Measurements from ENCODE around the gene PBX4.
A peak's percentile ranks its signal among the peaks of the same experiment; 100 is the strongest.

Gene PBX4

GRCh38 chr19:19615086-19615485, 3.4 kb downstream of the PBX4 start:
- Histone ChIP-seq H3K36me3 (ENCODE audit: control insufficient read depth in 2 of 2, insufficient read depth in 1 of 2, low read length in 2 of 2) (no peaks in the 10 kb centered on the region), H3K9me3 (ENCODE audit: control insufficient read depth, insufficient read depth, low read depth, low read length) (no peaks in the 10 kb centered on the region), H3K27ac (ENCODE audit: extremely low read depth, low read depth, low read length) (no peak overlapping the region), H3K4me1 (ENCODE audit: control insufficient read depth, insufficient read depth, low read length) (no peaks in the 10 kb centered on the region), H3K4me3 (ENCODE audit: low read depth, low read length) (no peak overlapping the region)
- ChIA-PET POLR2A (no interaction called here), CTCF (interaction anchor here (0.7 kb wide), 1 partner anchor 85 kb away, joined by 5 read pairs; no protein-coding TSS in a partner anchor)
- TF ChIP-seq ZNF335 (tag by site-specific recombination; conservative IDR thresholded peaks at IDR 0.05) (peak; percentile 48), ZNF580 (tag by site-specific recombination; IDR thresholded peaks at IDR 0.05) (no peak), ZNF837 (tag by site-specific recombination; IDR thresholded peaks at IDR 0.05) (no peak), PRDM1 (tag by site-specific recombination; IDR thresholded peaks at IDR 0.05) (0 out of 2 replicates have a peak, but pooled peaks have one; percentile 7), ZNF37A (tag by site-specific recombination; IDR thresholded peaks at IDR 0.05) (no peak)
- TF ChIP-seq, protein P1, sequence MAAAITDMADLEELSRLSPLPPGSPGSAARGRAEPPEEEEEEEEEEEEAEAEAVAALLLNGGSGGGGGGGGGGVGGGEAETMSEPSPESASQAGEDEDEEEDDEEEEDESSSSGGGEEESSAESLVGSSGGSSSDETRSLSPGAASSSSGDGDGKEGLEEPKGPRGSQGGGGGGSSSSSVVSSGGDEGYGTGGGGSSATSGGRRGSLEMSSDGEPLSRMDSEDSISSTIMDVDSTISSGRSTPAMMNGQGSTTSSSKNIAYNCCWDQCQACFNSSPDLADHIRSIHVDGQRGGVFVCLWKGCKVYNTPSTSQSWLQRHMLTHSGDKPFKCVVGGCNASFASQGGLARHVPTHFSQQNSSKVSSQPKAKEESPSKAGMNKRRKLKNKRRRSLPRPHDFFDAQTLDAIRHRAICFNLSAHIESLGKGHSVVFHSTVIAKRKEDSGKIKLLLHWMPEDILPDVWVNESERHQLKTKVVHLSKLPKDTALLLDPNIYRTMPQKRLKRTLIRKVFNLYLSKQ (tag by site-specific recombination; IDR thresholded peaks at IDR 0.05; ENCODE audit: borderline replicate concordance) = no peak

GRCh38 chr19:19613506-19613905, 5.0 kb downstream of the PBX4 start:
- H3K36me3 ChIP-seq (ENCODE audit: control insufficient read depth in 2 of 2, insufficient read depth in 1 of 2, low read length in 2 of 2) = no peaks in the 10 kb centered on the region
- CTCF ChIA-PET = interaction anchor here (0.7 to 1.4 kb wide), 3 partner anchors 61 to 141 kb away, joined by 3 to 4 read pairs (median 3); no protein-coding TSS in a partner anchor
- H3K4me3 ChIP-seq (ENCODE audit: low read depth, low read length) = no peak overlapping the region
- no peaks in the 10 kb centered on the region for H3K4me1 ChIP-seq (ENCODE audit: control insufficient read depth, insufficient read depth, low read length)
- POLR2A ChIA-PET = interaction anchor here (0.5 kb wide), 1 partner anchor 15 kb away, joined by 4 read pairs; no protein-coding TSS in a partner anchor
- H3K9me3 ChIP-seq (ENCODE audit: control insufficient read depth, insufficient read depth, low read depth, low read length) = no peaks in the 10 kb centered on the region
- H3K27ac ChIP-seq (ENCODE audit: extremely low read depth, low read depth, low read length) = no peak overlapping the region
- TF ChIP-seq ZXDB (tag by site-specific recombination; IDR thresholded peaks at IDR 0.05) = no peak
- TF ChIP-seq ZFHX2 (tag by site-specific recombination; conservative IDR thresholded peaks at IDR 0.05) = no peak
- TF ChIP-seq GLI4 (tag by site-specific recombination; IDR thresholded peaks at IDR 0.05) = no peak
- TF ChIP-seq, protein P2, sequence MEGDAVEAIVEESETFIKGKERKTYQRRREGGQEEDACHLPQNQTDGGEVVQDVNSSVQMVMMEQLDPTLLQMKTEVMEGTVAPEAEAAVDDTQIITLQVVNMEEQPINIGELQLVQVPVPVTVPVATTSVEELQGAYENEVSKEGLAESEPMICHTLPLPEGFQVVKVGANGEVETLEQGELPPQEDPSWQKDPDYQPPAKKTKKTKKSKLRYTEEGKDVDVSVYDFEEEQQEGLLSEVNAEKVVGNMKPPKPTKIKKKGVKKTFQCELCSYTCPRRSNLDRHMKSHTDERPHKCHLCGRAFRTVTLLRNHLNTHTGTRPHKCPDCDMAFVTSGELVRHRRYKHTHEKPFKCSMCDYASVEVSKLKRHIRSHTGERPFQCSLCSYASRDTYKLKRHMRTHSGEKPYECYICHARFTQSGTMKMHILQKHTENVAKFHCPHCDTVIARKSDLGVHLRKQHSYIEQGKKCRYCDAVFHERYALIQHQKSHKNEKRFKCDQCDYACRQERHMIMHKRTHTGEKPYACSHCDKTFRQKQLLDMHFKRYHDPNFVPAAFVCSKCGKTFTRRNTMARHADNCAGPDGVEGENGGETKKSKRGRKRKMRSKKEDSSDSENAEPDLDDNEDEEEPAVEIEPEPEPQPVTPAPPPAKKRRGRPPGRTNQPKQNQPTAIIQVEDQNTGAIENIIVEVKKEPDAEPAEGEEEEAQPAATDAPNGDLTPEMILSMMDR (tag by site-specific recombination; IDR thresholded peaks at IDR 0.05) = no peak
- TF ChIP-seq ZNF350 (tag by site-specific recombination; IDR thresholded peaks at IDR 0.05) = no peak
- TF ChIP-seq ZNF518A (tag by site-specific recombination; conservative IDR thresholded peaks at IDR 0.05; ENCODE audit: low read depth) = no peak
- TF ChIP-seq ZNF513 (tag by site-specific recombination; IDR thresholded peaks at IDR 0.05) = no peak
- no peak for TF ChIP-seq ZNF660 (tag by site-specific recombination; IDR thresholded peaks at IDR 0.05)
- no peak for TF ChIP-seq ZNF404 (tag by site-specific recombination; IDR thresholded peaks at IDR 0.05)
- TF ChIP-seq, protein P3, sequence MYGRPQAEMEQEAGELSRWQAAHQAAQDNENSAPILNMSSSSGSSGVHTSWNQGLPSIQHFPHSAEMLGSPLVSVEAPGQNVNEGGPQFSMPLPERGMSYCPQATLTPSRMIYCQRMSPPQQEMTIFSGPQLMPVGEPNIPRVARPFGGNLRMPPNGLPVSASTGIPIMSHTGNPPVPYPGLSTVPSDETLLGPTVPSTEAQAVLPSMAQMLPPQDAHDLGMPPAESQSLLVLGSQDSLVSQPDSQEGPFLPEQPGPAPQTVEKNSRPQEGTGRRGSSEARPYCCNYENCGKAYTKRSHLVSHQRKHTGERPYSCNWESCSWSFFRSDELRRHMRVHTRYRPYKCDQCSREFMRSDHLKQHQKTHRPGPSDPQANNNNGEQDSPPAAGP (tag by site-specific recombination; IDR thresholded peaks at IDR 0.05) = no peak
- TF ChIP-seq, protein P4, sequence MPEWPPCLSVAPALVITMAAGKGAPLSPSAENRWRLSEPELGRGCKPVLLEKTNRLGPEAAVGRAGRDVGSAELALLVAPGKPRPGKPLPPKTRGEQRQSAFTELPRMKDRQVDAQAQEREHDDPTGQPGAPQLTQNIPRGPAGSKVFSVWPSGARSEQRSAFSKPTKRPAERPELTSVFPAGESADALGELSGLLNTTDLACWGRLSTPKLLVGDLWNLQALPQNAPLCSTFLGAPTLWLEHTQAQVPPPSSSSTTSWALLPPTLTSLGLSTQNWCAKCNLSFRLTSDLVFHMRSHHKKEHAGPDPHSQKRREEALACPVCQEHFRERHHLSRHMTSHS (tag by site-specific recombination; IDR thresholded peaks at IDR 0.05) = no peak
